Neuronal stem cell (in vitro differentiated cells): ENCODE data around the gene NFIX.

Source experiments
- DNase-seq: peaks from one replicate; pipeline ENCODE4 v3.0.0-alpha.2; 2013; ENCODE audit warnings: low spot score
- H2AFZ ChIP-seq: one replicate; pipeline ENCODE4 v1.6.1; 2013; ENCODE audit warnings: mild to moderate bottlenecking, low read length, inconsistent platforms
- H2AK5ac ChIP-seq: 2 replicates; pipeline ENCODE4 v1.6.1; 2013; ENCODE audit warnings: low read depth, mild to moderate bottlenecking, inconsistent platforms, low read length, moderate library complexity, mixed read lengths
- H2BK120ac ChIP-seq: 2 replicates; pipeline ENCODE4 v1.6.1; 2013; ENCODE audit warnings: low read depth, mild to moderate bottlenecking, inconsistent platforms, low read length, moderate library complexity, mixed read lengths
- H2BK12ac ChIP-seq: one replicate; pipeline ENCODE4 v1.6.1; 2013; ENCODE audit warnings: low read length, inconsistent platforms
- H2BK15ac ChIP-seq: 2 replicates; pipeline ENCODE4 v1.6.1; 2013; ENCODE audit warnings: mild to moderate bottlenecking, low read length, inconsistent platforms, mixed read lengths
- H2BK5ac ChIP-seq: one replicate; pipeline ENCODE4 v1.6.1; 2013; ENCODE audit warnings: inconsistent platforms, mild to moderate bottlenecking, low read length, moderate library complexity
- H3K14ac ChIP-seq: one replicate; pipeline ENCODE4 v1.6.1; 2013; ENCODE audit warnings: low read length, inconsistent platforms
- H3K18ac ChIP-seq: 2 replicates; pipeline ENCODE4 v1.6.1; 2013; ENCODE audit warnings: low read length, inconsistent platforms
- H3K23ac ChIP-seq: 2 replicates; pipeline ENCODE4 v1.6.1; 2013; ENCODE audit warnings: low read depth, mild to moderate bottlenecking, mixed read lengths, low read length, inconsistent platforms; ENCODE audit not compliant: poor library complexity
- H3K27ac ChIP-seq: replicated peaks from 3 replicates; pipeline ENCODE4 v1.5.1; 2013; ENCODE audit warnings: low read length, inconsistent platforms
- H3K27me3 ChIP-seq, 3 experiments: 2 replicates each; pipeline ENCODE4 v1.6.1; 2013; ENCODE audit warnings: low read length in 3 of 3, mild to moderate bottlenecking in 2 of 3, inconsistent platforms in 1 of 3, low read depth in 1 of 3, mixed read lengths in 1 of 3, moderate library complexity in 1 of 3; ENCODE audit not compliant: control insufficient read depth in 3 of 3, insufficient read depth in 3 of 3
- H3K36me3 ChIP-seq, 2 donors: replicated peaks in 1 of 2; 2 replicates each; pipeline ENCODE4 v1.6.1; 2013; ENCODE audit warnings: low read length in 2 of 2; ENCODE audit not compliant: control insufficient read depth in 2 of 2, insufficient read depth in 2 of 2
- H3K4ac ChIP-seq: 2 replicates; pipeline ENCODE4 v1.6.1; 2013; ENCODE audit warnings: inconsistent platforms, mild to moderate bottlenecking, low read length, moderate library complexity
- H3K4me1 ChIP-seq, 2 donors: 1 replicate in 1 of 2; 2 replicates in 1 of 2; pipeline ENCODE4 v1.6.1; 2013; ENCODE audit warnings: low read length in 2 of 2, low read depth in 1 of 2; ENCODE audit not compliant: control insufficient read depth in 2 of 2, insufficient read depth in 1 of 2
- H3K4me2 ChIP-seq: one replicate; pipeline ENCODE4 v1.6.1; 2013; ENCODE audit warnings: mild to moderate bottlenecking, low read length, inconsistent platforms; ENCODE audit not compliant: insufficient read depth, poor library complexity, severe bottlenecking
- H3K4me3 ChIP-seq, 2 donors: 2 replicates each; pipeline ENCODE4 v1.5.1; 2013; ENCODE audit warnings: low read length in 2 of 2, mild to moderate bottlenecking in 2 of 2, inconsistent platforms in 1 of 2, moderate library complexity in 1 of 2
- H3K79me1 ChIP-seq: one replicate; pipeline ENCODE4 v1.6.1; 2013; ENCODE audit warnings: low read depth, mild to moderate bottlenecking, inconsistent platforms, low read length, moderate library complexity
- H3K9ac ChIP-seq: one replicate; pipeline ENCODE4 v1.6.1; 2013; ENCODE audit warnings: mild to moderate bottlenecking, low read depth, low read length, inconsistent platforms; ENCODE audit not compliant: poor library complexity
- H3K9me3 ChIP-seq, 2 donors: replicated peaks in 1 of 2; 2 replicates each; pipeline versions ENCODE3 to v1.6.1; 2013; ENCODE audit warnings: low read length in 2 of 2, mild to moderate bottlenecking in 2 of 2, inconsistent platforms in 1 of 2, low read depth in 1 of 2, mixed read lengths in 1 of 2, moderate library complexity in 1 of 2; ENCODE audit not compliant: control insufficient read depth in 2 of 2, insufficient read depth in 1 of 2
- H4K8ac ChIP-seq: one replicate; pipeline ENCODE4 v1.6.1; 2013; ENCODE audit warnings: low read depth, mild to moderate bottlenecking, inconsistent platforms, low read length, moderate library complexity
- H4K91ac ChIP-seq: one replicate; pipeline ENCODE4 v1.6.1; 2013; ENCODE audit warnings: low read length, low read depth, mild to moderate bottlenecking, inconsistent platforms; ENCODE audit not compliant: poor library complexity
- WGBS, 2 donors: extraction: QIAGEN DNeasy Blood & Tissue Kit; methylation state at CpG; one replicate each; pipeline ENCODE4 v1.1.7; 2013; ENCODE audit warnings: missing lambda C conversion rate in 2 of 2, mixed read lengths in 1 of 2; ENCODE audit not compliant: insufficient read length in 2 of 2, insufficient replicate concordance in 1 of 2; ENCODE audit errors: extremely low coverage in 2 of 2; 5-methylcytosine and 5-hydroxymethylcytosine counted together

NFIX gene

GRCh38 chr19:13068085-13068846 is 73.0 kb downstream of the NFIX start:
- no CpG with 5 or more reads among the region's 6 CpGs for WGBS, 2 donors
- Histone ChIP-seq H4K8ac (no peak overlapping the region), H3K9me3 (no peaks in the 10 kb centered on the region), H3K14ac (peak overlapping the region; percentile 40), H3K9ac (no peak overlapping the region), H3K27me3 (peaks cover 0 to 100% (median 11%) of the 10 kb centered on the region in 3 experiments), H2BK120ac (no peak overlapping the region), H2BK15ac (peak overlapping the region; percentile 10), H3K27ac (no peak overlapping the region), H3K4me1 (peaks cover 0 to 3% of the 10 kb centered on the region in 2 donors), H3K79me1 (no peaks in the 10 kb centered on the region), H2AFZ (no peak overlapping the region), H3K4me3 (no peak overlapping the region), H3K4me2 (no peak overlapping the region), H2AK5ac (peak overlapping the region; percentile 21), H3K4ac (no peak overlapping the region), H4K91ac (no peak overlapping the region), H3K18ac (no peak overlapping the region), H3K36me3 (no peaks in the 10 kb centered on the region), H2BK12ac (no peak overlapping the region), H2BK5ac (no peak overlapping the region), H3K23ac (no peak overlapping the region)
- DNase-seq = no peak

GRCh38 chr19:13069415-13070359 is 74.4 kb downstream of the NFIX start:
- H3K4me1 ChIP-seq = peaks cover 0 to 3% of the 10 kb centered on the region in 2 donors
- H3K4ac ChIP-seq = no peak overlapping the region
- H2AK5ac ChIP-seq = peak overlapping the region; percentile 83
- H3K14ac ChIP-seq = peak overlapping the region; percentile 2
- no peak overlapping the region for H3K27ac ChIP-seq
- no peaks in the 10 kb centered on the region for H3K36me3 ChIP-seq
- no peak overlapping the region for H2BK120ac ChIP-seq
- peak overlapping the region; percentile 10 for H2BK15ac ChIP-seq
- peak overlapping the region; percentile 42 for H2AFZ ChIP-seq
- no peak overlapping the region for H4K8ac ChIP-seq
- H3K4me2 ChIP-seq = no peak overlapping the region
- H3K4me3 ChIP-seq = no peak overlapping the region
- peak overlapping the region; percentile 46 for H3K23ac ChIP-seq
- no peak for DNase-seq
- H3K18ac ChIP-seq = no peak overlapping the region
- H3K9ac ChIP-seq = no peak overlapping the region
- peak overlapping the region; percentile 25 for H2BK12ac ChIP-seq
- WGBS, 2 donors = no CpG with 5 or more reads among the region's 20 CpGs
- no peak overlapping the region for H4K91ac ChIP-seq
- H3K27me3 ChIP-seq = peaks cover 0 to 99% (median 2%) of the 10 kb centered on the region in 3 experiments
- H3K79me1 ChIP-seq = no peaks in the 10 kb centered on the region
- no peaks in the 10 kb centered on the region for H3K9me3 ChIP-seq
- H2BK5ac ChIP-seq = peak overlapping the region; percentile 15

GRCh38 chr19:13070425-13071140 is 75.3 kb downstream of the NFIX start:
- peak overlapping the region; percentile 96 for H2AK5ac ChIP-seq
- no peak overlapping the region for H2BK12ac ChIP-seq
- peak overlapping the region; percentile 41 for H3K4ac ChIP-seq
- H3K9me3 ChIP-seq = no peaks in the 10 kb centered on the region
- H3K23ac ChIP-seq = peak overlapping the region; percentile 10
- H3K27me3 ChIP-seq = peaks cover 0 to 96% (median 0%) of the 10 kb centered on the region in 3 experiments
- H3K18ac ChIP-seq = peak overlapping the region; percentile 67
- no peak overlapping the region for H4K8ac ChIP-seq
- H4K91ac ChIP-seq = peak overlapping the region; percentile 81
- H3K14ac ChIP-seq = peak overlapping the region; percentile 44
- H2BK5ac ChIP-seq = peak overlapping the region; percentile 15
- peak overlapping the region; percentile 42 for H2AFZ ChIP-seq
- peaks cover 0 to 3% of the 10 kb centered on the region in 2 donors for H3K4me1 ChIP-seq
- H3K79me1 ChIP-seq = no peaks in the 10 kb centered on the region
- H2BK120ac ChIP-seq = no peak overlapping the region
- H2BK15ac ChIP-seq = no peak overlapping the region
- no peaks in the 10 kb centered on the region for H3K36me3 ChIP-seq
- no peak for DNase-seq
- no peak overlapping the region for H3K4me2 ChIP-seq
- WGBS, 2 donors = no CpG with 5 or more reads among the region's 32 CpGs
- no peak overlapping the region for H3K27ac ChIP-seq
- no peak overlapping the region for H3K9ac ChIP-seq
- no peak overlapping the region for H3K4me3 ChIP-seq
